ENCODE data around the gene PAEP. TPM values are rescaled to one million over a fixed set of nuclear protein-coding genes. Genes with fewer than 3 reads are reported as not detected.

Gene PAEP
- total RNA-seq, 1 donor: not detected

GRCh38 chr9:135611875-135612209 lies 50.3 kb downstream of the PAEP start:
- no peak for DNase-seq (ENCODE audit: low read depth in 2 of 3, low spot score in 2 of 3)

GRCh38 chr9:135612437-135612836 lies 50.9 kb downstream of the PAEP start:
- DNase-seq (ENCODE audit: low read depth in 2 of 3, low spot score in 2 of 3): no peak

- no peak for DNase-seq (ENCODE audit: low read depth in 2 of 3, low spot score in 2 of 3)
These were observed 51.7 kb downstream of the PAEP start for GRCh38 chr9:135612981-135613910.

- no peak for DNase-seq (ENCODE audit: low read depth in 2 of 3, low spot score in 2 of 3)
These were observed 52.6 kb downstream of the PAEP start for GRCh38 chr9:135613946-135614805.

- no peak for DNase-seq (ENCODE audit: low read depth in 2 of 3, low spot score in 2 of 3)
These were observed 53.5 kb downstream of the PAEP start for GRCh38 chr9:135614821-135615665.

- DNase-seq (ENCODE audit: low read depth in 2 of 3, low spot score in 2 of 3): no peak
These were observed 54.4 kb downstream of the PAEP start for GRCh38 chr9:135615666-135616618.

Other genes starting within 250 kb of the PAEP start
- gene PPP1R26, start 82.0 kb upstream of the PAEP start, total RNA-seq: 21.3 TPM
- 110 TPM for gene MRPS2, start 61.1 kb upstream of the PAEP start, total RNA-seq
- gene LCN1, start 40.3 kb upstream of the PAEP start, total RNA-seq: not detected
- gene OBP2A, start 15.6 kb upstream of the PAEP start, total RNA-seq: not detected
- gene GLT6D1, start 77.8 kb downstream of the PAEP start, total RNA-seq: not detected
- gene LCN9, start 101.6 kb downstream of the PAEP start, total RNA-seq: not detected
- not detected for gene SOHLH1, start 137.7 kb downstream of the PAEP start, total RNA-seq
- under 0.01 TPM for gene KCNT1, start 140.4 kb downstream of the PAEP start, total RNA-seq

All from hematopoietic multipotent progenitor cell (in vitro differentiated cells).